Measurements from ENCODE around the gene MRPS15. TPM values are rescaled to one million over a fixed set of nuclear protein-coding genes. Genes with fewer than 3 reads are reported as not detected.

MRPS15 gene
- total RNA-seq, 1 experiment from 2014 or later, result 98.7 TPM

- TF ChIP-seq CTCF (IDR thresholded peaks at IDR 0.05 in 2 of 3, conservative IDR thresholded peaks at IDR 0.05 in 1 of 3; ENCODE audit: borderline replicate concordance in 1 of 3, insufficient read depth in 1 of 3, low read depth in 2 of 3, low read length in 2 of 3) (no peak), YY1 (IDR thresholded peaks at IDR 0.05; ENCODE audit: extremely low read depth, insufficient replicate concordance, low read depth, low read length) (no peak)
- TF ChIP-seq, protein P1, sequence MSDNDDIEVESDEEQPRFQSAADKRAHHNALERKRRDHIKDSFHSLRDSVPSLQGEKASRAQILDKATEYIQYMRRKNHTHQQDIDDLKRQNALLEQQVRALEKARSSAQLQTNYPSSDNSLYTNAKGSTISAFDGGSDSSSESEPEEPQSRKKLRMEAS (IDR thresholded peaks at IDR 0.05), result no peak
Measured at GRCh38 chr1:36494971-36495370, 30.8 kb upstream of the MRPS15 start (continued).

GRCh38 chr1:36493524-36493923 lies 29.3 kb upstream of the MRPS15 start:
- Histone ChIP-seq H3K27me3 (ENCODE audit: insufficient read depth, low read length) (peaks cover 4% of the 10 kb centered on the region; the same call in 1 of the 2 replicates), H3K4me2 (ENCODE audit: low read length) (no peak overlapping the region), H3K27ac (ENCODE audit: low read depth, low read length) (no peak overlapping the region), H4K20me1 (ENCODE audit: insufficient read depth) (no peaks in the 10 kb centered on the region), H3K79me2 (ENCODE audit: insufficient read depth, low read length) (no peaks in the 10 kb centered on the region), H3K9me3 (ENCODE audit: control insufficient read depth in 1 of 2, insufficient read depth in 1 of 2, low read depth in 1 of 2, low read length in 2 of 2) (no peaks in the 10 kb centered on the region), H3K9ac (ENCODE audit: low read length) (no peak overlapping the region), H3K36me3 (ENCODE audit: control insufficient read depth in 1 of 2, insufficient read depth in 2 of 2, low read length in 2 of 2) (no peaks in the 10 kb centered on the region), H3K4me3 (replicated peaks in 1 of 2; ENCODE audit: low read depth in 1 of 2, low read length in 2 of 2) (no peak overlapping the region), H3K4me1 (ENCODE audit: control insufficient read depth in 1 of 2, insufficient read depth in 2 of 2, low read length in 2 of 2) (no peaks in the 10 kb centered on the region), H2AFZ (ENCODE audit: low read depth, low read length, poor library complexity, severe bottlenecking) (no peak overlapping the region), H3K9me2 (ENCODE audit: insufficient read depth) (no peaks in the 10 kb centered on the region)
- ChIA-PET CTCF (no interaction called here), POLR2A (no interaction called here), RAD21 (ENCODE audit: low non-redundant PET in 1 of 2, low total read pairs in 2 of 2, uncharacterized antibody in 2 of 2, unreplicated experiment in 2 of 2) (no interaction called here)
- DNase-seq (ENCODE audit: low read depth, low spot score) (no peak), ATAC-seq (no peak)
- intact Hi-C loops (cut with micrococcal nuclease), result no loop called here
- no TSS peak for BruUV-seq (replicated peaks)
- TF ChIP-seq ELF1 (IDR thresholded peaks at IDR 0.05; ENCODE audit: borderline replicate concordance, low read depth) (no peak), ZFX (IDR thresholded peaks at IDR 0.05) (no peak), EZH2phosphoT487 (IDR thresholded peaks at IDR 0.05; ENCODE audit: borderline replicate concordance) (no peak), EGR1 (IDR thresholded peaks at IDR 0.05; ENCODE audit: low read depth) (no peak), POLR2A (IDR thresholded peaks at IDR 0.05; ENCODE audit: borderline replicate concordance, extremely low read depth, insufficient read depth, insufficient read length) (no peak), SIN3A (IDR thresholded peaks at IDR 0.05; ENCODE audit: low read depth) (no peak), POLR2AphosphoS5 (IDR thresholded peaks at IDR 0.05; ENCODE audit: low read depth, low read length) (no peak)

All from HCT116 (cell line).